ENCODE measurements around the gene GBX1.

GRCh38 chr7:151128716-151129115 lies 38.8 kb downstream of the GBX1 start:
- TF ChIP-seq CTCF (IDR thresholded peaks at IDR 0.05) (no peak), POLR2A (IDR thresholded peaks at IDR 0.05) (no peak)

Data from body of pancreas (tissue), 4 donors.